Fibroblast of skin of scalp (primary cell): ENCODE measurements around the gene JPT2.
A peak's percentile ranks its signal among the peaks of the same experiment; 100 is the strongest.
"Not testable (repeated sequence)": the region's sequence is repeated elsewhere in the genome, so short reads cannot be mapped to it uniquely, and the experiment has no call there.

Experiments
- DNase-seq: peaks from one replicate; pipeline ENCODE4 v3.0.0-alpha.2; 2013

The JPT2 gene

DNA sequence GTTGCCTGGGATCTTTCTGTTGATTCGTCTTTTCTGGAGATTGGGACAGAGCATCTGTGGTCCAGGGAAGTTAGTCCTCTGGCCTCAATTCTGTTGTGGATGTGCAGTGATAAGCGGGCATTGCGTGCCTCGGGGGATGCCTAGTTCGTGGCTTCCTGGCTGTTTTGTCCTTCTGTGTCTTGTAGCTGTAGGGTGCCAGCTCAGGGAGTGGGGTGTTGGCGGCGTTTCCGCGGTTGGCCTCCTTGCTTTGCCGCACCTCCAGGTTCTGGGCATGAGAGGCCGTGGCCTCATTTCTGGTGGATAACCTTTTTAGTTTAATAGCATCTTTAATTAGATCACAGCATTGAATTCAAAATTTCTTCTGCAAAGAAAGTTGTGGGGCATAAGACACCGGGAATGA, 1.4 kb upstream of the JPT2 start:
- DNase-seq, result no peak

DNA sequence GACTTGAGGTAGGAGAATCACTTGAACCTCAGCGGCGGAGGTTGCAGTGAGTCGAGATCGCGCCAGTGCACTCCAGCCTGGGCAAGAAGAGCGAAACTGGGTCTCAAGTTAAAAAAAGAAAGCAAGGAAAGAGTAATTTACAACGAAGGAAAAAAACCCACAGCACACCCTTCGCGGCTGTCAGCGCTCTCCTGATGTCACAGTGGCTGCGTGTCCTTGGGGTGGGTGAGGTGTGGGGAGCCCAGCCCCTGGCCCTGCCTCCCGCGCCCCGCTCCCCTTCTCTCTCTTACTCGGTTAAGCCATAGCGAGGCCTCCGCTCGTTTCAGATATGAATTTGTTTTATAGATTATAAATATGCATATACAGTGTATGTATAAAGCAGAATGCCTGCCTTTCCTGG, 740 bp upstream of the JPT2 start:
- no peak for DNase-seq

DNA sequence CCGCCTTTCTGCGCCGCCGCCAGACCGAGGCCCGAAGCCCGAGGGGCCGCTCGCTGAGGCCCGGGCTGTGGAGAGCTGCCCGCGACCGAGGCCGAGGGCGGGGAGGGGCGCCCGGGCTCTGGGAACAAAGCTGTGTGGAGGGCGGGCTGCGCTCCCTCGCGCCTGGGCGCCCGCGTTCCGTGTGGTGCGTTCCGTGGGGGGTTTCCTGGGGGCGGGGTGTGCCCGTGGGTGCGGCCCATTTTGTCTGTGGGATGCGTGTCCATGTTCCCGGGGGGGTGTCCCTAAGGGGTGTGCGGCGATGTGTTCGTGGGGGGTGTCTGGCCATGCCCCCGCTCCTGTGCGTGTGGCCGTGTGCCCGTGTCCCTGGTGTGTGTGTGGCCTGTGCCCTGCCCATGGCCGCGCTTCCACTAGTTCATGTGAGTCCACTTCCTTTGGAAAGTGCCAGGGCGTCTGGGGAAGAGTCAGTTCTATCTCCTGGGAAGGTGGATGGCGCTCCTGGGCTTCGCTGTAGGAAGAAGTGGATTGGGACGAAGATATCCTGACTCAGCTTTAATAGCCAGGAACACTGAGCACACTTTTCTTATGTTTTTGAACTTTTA, 520 bp downstream of the JPT2 start:
- peak; percentile 28 for DNase-seq

DNA sequence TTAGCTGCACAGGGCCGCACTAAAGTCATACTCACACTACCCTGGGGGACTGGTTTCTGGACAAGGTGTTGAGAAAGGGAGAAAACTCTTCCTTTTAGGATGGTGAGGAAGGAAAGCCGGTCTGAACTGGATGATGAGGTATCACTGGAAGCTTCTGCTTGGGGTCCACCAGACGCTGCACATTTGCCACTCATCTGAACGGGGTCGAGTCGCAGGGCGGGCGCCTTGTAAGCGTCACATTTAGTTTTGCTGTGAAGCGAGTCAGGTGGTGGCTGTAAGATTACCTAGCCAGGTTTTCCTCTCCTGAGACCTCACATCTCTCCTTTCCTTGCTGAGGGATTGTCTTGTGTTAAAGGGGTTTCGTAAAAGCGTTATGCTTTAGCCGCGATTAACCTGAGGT, 2.3 kb downstream of the JPT2 start:
- DNase-seq, result no peak

GRCh38 chr16:1681032-1681431, 3.0 kb downstream of the JPT2 start:
- no peak for DNase-seq

DNA sequence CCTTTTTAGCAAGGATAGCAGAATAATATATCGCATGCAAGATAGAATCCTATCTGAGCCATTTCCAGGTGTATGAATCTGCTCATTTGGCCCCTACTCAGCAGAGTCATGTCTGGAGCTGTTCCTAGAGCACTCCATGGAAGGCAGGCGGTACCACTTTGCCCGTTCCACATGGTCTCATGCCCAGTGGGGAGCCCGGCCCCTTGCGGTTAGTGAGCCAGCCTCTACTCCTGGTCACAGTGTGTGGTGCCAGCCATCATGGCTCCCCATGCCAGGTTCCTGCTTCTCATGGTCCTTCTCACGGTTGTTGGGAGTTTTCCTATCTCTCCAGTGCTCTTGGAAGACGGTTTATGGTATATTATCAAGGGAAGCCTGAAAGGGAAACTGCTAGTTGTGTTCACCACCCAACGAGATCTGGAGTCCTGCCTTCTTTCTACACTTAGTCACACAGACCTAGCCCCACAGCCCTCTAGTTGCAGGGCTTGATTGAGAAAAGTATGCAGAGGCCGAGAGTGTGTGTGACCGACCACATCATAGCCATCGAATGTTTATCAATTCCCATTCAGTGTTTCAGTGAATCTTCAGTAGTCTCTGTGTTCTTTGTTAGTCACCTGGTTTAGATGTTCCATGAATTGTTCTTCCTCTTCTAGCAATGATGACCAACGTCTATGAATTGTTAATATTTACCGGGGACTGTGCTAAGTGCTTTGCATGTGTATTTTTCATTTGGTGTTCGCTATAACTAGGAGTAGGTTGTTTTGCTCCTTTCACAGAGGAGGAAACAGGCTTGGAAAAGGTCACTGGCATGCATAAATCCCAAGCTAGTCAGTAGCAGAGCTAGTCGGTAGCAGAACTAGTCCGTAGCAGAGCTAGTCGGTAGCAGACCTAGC, 9.6 kb downstream of the JPT2 start:
- DNase-seq, result no peak

GRCh38 chr16:1688807-1689560, 10.9 kb downstream of the JPT2 start:
- DNase-seq, result no peak

- no peak for DNase-seq
These were observed 11.8 kb downstream of the JPT2 start for GRCh38 chr16:1689853-1690252.

DNA sequence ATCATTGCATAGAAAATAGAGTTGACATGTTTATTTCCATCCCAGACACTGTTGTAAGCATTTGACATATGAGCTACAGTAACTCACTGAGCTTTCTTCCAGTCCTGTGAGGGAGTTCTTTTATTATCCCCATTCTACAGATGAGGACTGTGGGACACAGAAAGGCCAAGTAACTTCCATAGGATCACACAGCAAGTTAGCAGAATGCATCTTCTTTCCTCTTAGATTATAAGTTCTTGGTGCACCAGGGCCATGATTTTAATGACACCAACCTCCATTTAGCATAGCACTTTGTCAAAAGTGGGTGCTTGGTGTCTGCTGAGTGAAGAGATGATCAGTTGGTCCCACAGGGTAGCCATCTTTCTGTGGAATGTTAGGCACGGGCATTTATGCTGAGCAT, 12.7 kb downstream of the JPT2 start:
- no peak for DNase-seq

DNA sequence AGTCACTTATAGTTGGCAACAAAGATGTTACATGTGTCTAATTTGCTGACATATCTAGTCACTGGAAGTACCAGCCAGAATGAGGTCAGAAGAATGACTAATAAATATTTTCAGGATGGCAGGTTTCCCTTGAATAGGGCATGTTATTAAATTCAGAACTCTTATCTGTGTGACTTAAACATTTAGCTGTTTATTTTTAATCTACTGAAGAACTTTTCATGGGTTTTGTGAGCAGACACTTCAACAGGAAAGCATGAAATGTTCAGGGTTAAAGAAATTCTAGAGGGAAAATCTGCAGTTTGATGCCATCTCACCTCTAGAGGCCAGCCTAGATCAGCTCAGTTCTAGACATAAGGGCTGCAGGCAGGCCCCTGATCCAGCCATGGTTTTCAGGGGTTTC, 13.2 kb downstream of the JPT2 start:
- DNase-seq, result peak; percentile 18

GRCh38 chr16:1691956-1692355, 13.9 kb downstream of the JPT2 start:
- DNase-seq, result peak; percentile 50

DNA sequence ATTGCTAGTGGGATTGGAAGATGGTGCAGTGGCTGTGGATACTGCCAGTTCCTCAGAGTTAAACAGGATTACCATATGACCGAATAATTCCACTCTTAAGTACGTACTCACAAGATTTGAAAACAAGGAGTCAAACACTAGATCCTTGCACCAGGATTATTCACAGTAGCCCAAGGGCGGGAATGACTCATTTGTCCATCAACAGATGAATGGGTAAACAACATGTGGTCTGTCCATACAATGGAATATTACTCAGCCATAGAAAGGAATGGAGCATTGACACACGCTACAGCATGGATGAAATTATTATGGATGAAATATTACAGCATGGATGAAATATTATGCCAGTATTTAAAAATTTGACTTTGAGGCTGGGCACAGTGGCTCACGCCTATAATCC, 18.8 kb downstream of the JPT2 start:
- no peak for DNase-seq

- DNase-seq, result no peak
These were observed 20.6 kb downstream of the JPT2 start for GRCh38 chr16:1698680-1699079.

DNA sequence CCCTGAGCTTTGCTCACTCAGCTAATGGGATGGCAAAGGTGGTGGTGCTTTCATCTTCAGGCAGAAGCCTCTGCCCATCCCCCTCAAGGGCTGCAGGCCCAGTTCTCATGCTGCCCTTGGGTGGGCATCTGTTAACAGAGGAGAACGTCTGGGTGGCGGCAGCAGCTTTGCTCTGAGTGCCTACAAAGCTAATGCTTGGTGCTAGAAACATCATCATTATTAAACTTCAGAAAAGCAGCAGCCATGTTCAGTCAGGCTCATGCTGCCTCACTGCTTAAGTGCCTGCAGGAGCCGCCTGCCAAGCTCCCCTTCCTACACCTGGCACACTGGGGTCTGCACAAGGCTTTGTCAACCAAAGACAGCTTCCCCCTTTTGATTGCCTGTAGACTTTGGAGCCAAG, 22.2 kb downstream of the JPT2 start:
- DNase-seq, result no peak

GRCh38 chr16:1701216-1701878, 23.3 kb downstream of the JPT2 start:
- DNase-seq, result no peak

GRCh38 chr16:1705324-1705687, 27.2 kb downstream of the JPT2 start:
- not testable (repeated sequence) for DNase-seq

DNA sequence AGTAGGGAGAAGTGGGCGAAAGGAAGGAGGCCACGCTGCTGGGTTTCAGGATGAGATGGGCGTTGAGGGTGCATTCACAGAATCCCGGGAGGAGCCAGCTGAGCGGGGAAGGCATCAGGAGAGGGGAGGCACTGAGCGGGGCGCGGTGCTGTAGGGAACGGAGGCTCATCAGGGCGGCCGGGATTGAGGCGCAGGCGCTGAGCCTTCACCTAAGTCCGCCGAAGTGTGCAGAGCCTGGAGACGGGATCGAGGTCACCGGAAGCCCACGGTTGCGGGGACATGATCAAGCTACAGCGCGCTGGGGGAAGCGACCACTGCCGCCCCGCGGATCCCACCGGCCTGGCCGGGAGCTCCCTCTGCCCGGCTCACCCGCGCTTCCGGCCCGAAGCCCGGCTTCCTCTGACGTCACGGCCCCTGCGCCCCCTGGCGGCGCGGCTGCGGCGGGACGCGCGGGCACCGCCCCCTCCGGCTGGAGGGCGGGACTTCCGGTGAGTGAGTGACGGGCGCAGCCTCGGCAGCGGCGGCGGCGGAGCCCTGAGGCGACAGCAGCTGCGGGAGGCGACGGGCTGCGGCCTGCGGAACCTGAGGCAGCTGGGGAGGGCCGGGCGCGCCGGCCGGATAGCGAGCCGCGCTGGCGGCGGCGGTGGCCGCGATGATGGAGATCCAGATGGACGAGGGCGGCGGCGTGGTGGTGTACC, 27.8 kb downstream of the JPT2 start, which contains the start of gene MAPK8IP3:
TSS of gene MAPK8IP3 (plus strand) at position 508 of the 698 bp plus-strand sequence. CDS start at position 653, 145 bp downstream.
- DNase-seq, result peak; percentile 90

GRCh38 chr16:1706386-1707192, 28.5 kb downstream of the JPT2 start:
- DNase-seq, result no peak

DNA sequence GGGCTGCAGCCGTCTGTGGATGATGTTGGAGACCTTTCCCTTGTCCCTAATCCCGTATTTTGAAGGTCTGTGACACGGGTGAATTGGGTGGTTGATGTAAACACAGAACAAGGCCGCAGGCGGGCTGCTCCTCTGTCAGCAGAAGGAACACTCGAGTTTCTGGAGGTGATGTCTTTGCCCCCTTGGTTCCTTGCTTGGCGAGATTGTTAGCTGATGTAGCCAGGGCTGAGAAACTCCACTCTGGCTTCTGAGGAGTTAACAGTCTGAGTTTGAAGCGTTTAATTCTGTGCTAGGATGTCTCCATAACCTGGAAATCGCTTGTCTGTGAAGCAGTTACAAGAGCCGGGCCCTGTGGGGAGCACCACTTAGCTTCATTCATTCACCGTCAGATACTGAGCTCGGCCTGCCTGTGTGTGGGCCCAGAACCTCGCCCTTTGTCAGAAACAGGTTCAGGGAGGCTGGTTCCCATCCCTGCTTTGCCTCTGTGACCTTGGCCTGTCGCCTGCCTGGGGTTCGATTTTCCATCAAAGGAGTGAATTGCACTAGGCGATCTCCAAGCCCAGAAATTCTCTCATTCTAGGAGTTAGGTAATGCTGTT, 29.2 kb downstream of the JPT2 start:
- no peak for DNase-seq

DNA sequence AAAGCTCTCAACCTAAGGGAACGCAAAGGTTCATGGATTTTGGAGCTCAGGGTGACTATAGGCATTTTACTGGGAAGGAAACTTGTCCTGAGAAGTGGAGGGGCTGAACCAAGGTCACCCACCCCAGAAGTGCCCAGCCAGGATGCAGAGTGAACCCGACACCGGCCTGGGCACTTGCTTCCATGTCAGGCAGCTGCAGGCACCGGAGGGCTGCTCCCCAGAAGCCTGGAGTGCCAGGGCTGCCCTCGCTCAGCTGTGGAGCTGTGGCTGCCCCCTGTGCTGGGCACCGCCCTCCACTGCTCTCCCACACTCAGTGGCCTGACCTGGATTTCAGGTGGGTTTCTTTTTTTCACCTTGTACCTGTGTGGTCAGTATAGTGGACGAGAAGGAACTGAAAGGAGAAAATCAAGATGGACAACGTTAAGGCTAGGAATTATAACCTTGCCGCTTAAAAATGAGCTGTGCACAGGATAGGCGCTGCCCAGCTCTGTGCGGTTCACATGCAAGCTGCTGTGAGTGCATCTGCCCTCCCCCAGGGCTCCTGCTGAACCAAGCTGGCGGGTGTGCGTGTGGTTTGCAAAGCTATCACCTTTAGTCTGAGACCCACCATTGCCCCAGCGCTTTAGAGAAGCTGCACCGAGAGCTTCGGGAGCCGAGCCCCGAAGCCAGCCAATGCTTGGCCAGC, 30.1 kb downstream of the JPT2 start:
- no peak for DNase-seq
